SKM-1 (cell line): ENCODE results near the gene EXT2.

Experiments
- DNase-seq: peaks from one replicate; lab custom pipeline; 2025; ENCODE audit not compliant: unreplicated experiment; lab: John Stamatoyannopoulos, UW

The EXT2 gene

DNA sequence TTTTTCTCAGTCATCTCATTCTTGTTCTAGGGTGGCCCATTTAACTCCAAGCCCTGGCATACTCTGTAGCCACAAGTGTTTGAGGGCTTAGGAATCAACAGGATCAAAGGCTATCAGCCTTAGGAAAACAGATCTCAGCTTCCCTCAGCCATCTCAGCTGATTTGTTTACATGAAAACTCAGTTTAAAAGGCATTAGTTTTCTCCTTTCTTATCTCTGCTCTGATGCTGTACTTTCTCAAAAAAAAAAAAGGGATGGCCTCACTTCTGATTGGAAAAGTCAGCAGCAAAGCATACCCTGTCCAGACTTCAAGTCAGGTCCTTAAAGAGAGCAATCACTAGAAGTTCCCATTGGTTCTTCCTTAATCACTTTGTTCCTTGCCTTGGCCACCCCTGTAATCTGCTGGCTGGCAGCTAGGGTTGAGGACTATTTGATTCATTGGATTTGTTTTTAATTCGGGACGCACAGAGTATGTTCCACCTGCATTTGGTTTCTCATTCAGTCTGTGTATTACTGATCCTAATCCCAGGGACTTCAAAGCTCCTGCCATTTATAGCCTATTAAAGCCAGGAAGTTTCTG lies 102.8 kb downstream of the EXT2 start:
- DNase-seq, result no peak

DNA sequence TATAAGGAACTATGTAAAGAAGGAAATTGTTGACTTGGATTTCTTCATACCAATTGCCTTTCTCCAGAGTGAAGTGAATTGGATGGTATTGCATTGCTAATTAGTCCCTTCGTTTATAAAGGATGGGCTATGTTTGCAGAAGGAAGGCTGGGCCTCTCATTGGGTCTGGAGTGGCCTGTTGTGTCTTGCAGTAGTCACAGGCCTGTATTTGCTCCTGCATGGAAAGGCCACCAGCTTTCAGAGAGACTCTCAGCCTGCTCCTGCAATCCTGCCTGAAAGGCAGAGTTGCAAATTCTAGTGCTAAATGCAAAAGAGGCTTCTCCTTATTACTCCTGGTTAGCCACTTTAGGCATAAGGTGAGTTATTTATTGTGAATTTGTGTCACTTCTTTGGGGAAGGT lies 103.8 kb downstream of the EXT2 start:
- DNase-seq, result no peak

GRCh38 chr11:44199816-44200215 lies 104.3 kb downstream of the EXT2 start:
- no peak for DNase-seq

DNA sequence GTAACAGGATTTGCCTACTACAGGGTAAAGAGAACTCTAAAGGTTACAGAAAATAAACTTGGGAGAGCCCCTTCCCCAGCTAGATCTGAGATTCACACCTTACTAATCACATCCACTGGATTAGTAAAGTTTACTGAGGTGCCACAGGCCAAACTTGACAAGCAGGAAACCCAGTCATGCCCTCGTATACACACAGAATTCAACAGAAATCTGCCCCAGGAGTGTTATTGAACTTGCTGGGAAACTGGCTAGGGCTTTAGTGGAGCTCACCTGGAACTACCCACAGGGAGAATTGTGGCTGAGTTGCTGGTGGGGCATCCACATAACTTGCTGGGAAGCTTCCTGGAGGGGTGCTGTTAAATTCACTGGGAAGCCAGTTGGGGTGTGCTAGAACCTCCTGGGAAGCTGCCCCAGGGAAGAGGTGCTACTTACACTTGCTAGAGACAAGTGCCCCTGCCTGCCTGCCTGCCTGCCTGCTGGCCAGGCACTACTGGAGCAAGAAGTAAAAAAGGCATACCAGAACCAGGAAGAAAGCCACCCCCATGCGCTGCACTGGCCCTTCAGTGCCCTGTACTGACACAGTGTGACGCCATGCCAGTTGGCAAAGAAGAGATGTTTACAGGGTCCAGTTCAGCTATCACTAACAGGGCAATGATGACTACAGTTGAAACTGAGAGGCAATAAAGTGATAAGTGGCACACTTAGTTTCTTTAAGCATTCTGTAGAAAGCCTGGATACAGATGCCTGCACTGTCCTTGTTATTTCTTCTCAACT lies 108.0 kb downstream of the EXT2 start:
- DNase-seq, result no peak

DNA sequence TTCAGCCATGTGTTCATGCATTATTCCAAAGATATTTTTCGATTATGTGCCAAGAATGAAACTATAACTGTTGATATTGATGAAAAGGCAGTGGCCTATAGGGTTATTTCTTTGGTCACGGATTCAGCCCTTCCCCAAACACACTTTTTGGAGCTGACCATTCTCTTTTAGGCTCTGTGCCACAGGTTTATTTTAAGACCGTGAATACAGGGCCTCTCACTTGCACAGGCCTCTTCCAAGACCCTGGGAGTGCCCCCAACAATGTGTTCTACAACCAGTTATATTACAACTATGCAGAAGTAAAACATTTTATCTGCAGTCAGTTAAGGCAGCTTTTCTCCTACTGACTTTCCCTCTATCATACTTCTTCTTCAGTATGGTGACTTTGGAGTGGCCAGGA lies 109.9 kb downstream of the EXT2 start:
- DNase-seq, result no peak

DNA sequence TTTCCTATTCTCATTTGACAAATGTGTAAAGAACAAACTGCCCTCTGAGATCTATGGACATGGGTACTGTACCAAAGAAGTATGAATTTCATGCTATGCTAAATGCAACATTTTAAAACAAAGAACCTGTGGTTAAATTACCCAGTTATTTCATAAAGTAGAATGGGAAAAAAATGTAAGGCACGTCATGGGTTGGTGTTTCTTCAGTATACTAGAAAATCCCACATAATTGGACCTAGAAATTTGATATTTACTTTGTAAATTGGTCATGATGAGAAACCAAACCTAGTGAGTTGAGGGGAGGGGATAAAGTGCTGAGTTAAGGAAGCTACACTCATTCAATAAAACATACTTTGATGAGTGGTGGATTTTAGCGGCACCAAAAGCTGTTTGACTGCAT lies 110.4 kb downstream of the EXT2 start:
- no peak for DNase-seq

- DNase-seq, result no peak
These were observed 111.8 kb downstream of the EXT2 start for GRCh38 chr11:44207292-44207691.

DNA sequence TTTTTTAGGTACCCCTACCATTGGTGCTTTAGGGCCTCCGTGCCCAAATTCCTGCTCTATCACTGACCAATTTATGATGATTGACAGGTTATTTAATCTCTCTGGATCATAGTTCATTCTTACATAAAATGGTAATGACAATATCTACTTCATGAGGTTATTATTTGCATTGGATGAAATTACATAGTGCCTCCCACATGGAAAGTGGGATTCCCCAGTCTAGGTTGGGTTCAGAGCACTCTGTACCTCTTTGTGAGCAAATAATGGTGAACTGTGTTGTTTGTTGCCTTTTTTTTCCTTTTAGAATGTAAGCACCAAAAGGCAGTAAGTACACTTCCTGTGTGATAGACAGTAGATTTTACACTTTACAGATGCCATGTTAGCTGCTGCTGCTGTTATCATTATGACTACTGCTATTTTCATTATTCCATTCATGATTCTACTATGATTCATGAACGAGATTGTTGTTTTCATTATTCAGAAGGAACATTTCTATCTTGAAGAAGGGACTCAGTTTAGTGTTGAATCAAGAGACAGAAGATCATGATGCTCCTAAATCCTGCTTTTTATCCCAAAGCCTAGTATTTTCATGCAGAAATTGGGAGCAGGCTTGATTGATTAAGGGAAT lies 113.6 kb downstream of the EXT2 start:
- no peak for DNase-seq

GRCh38 chr11:44212128-44212527 lies 116.7 kb downstream of the EXT2 start:
- DNase-seq, result no peak

GRCh38 chr11:44213148-44213547 lies 117.7 kb downstream of the EXT2 start:
- DNase-seq, result no peak

DNA sequence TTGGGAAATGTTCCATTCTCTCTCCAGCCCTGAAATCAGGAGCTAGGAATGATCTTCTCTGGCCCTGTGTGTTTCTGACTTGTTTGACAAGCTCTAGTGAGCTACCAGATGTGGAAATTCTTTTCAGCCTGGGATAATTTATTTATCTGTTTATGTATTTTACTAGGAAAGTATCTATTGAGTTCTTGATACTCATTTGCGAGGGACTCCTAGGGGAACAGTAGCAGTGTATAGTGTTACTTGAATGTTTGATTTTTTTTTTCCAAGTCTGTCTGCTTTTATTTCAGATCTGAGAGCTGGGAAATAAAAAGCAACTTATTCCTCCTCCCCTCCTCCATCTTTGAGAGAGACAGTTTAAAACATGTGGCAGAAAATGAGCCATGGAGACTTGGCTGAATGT lies 122.0 kb downstream of the EXT2 start:
- DNase-seq, result no peak

GRCh38 chr11:44219830-44220796 lies 124.6 kb downstream of the EXT2 start:
- DNase-seq, result no peak

- DNase-seq, result no peak
These were observed 126.0 kb downstream of the EXT2 start for GRCh38 chr11:44221456-44221855.

DNA sequence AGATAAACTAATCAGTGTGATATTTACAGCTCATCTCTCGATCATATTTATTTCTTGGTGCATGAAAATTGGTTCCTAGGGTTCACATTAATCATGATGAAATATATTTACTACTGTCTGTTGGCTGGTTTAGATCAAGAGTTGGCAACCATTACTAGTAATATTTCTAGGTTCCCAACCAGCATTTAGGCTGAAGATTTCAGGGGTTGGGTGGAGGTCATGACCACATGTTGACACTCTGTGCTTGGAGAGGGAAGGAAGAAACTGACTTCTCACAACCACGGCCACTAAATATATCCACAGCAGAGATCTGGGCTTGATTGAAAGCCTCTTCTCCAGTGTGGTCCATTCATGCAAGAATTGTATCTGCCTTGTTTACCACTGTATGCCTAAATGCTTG lies 126.5 kb downstream of the EXT2 start:
- DNase-seq, result no peak

GRCh38 chr11:44223238-44223637 lies 127.8 kb downstream of the EXT2 start:
- no peak for DNase-seq

GRCh38 chr11:44224867-44225501 lies 129.5 kb downstream of the EXT2 start:
- DNase-seq, result no peak

- DNase-seq, result no peak
These were observed 131.0 kb downstream of the EXT2 start for GRCh38 chr11:44226490-44226889.

GRCh38 chr11:44226945-44227344 lies 131.5 kb downstream of the EXT2 start:
- DNase-seq, result no peak

DNA sequence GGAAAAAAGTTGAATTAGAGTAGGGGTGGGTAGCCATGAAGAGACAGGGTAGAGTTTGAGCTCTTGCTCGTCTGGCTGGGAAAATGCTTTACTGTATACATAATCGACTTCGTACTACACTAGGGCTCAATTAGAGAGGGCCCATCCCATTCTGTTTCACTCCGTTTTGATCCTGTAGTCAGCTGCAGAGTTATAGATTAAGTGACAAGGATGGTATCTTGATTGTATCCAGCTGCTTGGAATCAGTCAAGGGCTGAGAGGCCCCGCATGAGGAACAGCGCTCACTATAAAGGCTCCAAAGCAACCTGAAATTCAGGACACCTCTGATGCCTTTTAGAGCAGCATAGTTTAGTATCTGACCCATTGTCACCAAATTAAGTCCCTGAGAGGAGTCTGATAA lies 132.9 kb downstream of the EXT2 start:
- DNase-seq, result no peak

GRCh38 chr11:44229098-44229497 lies 133.6 kb downstream of the EXT2 start:
- no peak for DNase-seq

- no peak for DNase-seq
These were observed 134.1 kb downstream of the EXT2 start for GRCh38 chr11:44229624-44230023.
